Measurements from ENCODE around the gene TAF10.

TAF10 gene

DNA sequence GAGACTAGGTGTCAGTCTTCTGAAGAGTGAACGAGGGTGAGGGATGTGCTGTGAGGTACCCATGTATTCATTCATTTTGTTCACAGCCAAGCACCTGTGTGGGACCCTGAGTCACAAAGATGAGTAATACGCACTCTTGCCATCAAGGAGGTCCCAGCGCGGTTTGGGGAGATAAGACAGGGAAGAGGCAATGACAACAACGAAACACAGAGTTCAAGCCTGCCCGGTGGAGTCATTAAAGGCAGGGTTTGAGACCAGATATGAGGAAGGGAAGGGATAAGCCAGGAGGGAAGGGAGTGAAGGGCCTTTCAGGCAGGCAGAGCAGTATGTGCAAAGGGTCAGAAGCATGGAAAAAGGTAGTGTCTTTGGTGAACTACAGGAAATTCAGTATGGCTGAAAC lies 39.0 kb upstream of the TAF10 start:
- no peak overlapping the region for H3K4me3 ChIP-seq (ENCODE audit: low read depth, low read length)
- TF ChIP-seq, protein P1, sequence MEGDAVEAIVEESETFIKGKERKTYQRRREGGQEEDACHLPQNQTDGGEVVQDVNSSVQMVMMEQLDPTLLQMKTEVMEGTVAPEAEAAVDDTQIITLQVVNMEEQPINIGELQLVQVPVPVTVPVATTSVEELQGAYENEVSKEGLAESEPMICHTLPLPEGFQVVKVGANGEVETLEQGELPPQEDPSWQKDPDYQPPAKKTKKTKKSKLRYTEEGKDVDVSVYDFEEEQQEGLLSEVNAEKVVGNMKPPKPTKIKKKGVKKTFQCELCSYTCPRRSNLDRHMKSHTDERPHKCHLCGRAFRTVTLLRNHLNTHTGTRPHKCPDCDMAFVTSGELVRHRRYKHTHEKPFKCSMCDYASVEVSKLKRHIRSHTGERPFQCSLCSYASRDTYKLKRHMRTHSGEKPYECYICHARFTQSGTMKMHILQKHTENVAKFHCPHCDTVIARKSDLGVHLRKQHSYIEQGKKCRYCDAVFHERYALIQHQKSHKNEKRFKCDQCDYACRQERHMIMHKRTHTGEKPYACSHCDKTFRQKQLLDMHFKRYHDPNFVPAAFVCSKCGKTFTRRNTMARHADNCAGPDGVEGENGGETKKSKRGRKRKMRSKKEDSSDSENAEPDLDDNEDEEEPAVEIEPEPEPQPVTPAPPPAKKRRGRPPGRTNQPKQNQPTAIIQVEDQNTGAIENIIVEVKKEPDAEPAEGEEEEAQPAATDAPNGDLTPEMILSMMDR (IDR thresholded peaks at IDR 0.05; ENCODE audit: low read depth, low read length) = no peak

DNA sequence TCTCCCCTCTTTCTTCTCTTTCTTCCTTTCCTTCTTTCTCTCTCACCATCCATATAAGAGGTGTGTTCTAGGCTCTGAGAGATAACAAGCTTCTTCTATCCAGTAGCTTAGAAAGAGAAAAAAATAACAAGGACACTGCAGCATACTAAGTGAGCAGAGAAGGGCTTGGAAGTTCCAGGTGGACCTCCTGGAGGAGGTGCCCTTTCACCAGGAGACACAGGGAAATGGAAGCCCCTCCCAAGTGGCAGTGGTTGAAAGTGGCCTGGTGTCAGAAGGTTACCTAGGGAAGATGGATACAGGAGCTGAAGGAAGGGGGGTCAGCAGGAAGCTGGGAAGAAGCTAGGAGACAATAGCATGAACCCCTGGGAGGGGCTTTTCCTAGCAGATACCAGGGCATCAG lies 38.1 kb upstream of the TAF10 start:
- H3K4me3 ChIP-seq (ENCODE audit: low read depth, low read length) = no peak overlapping the region
- TF ChIP-seq, protein P1 (IDR thresholded peaks at IDR 0.05; ENCODE audit: low read depth, low read length) = no peak

DNA sequence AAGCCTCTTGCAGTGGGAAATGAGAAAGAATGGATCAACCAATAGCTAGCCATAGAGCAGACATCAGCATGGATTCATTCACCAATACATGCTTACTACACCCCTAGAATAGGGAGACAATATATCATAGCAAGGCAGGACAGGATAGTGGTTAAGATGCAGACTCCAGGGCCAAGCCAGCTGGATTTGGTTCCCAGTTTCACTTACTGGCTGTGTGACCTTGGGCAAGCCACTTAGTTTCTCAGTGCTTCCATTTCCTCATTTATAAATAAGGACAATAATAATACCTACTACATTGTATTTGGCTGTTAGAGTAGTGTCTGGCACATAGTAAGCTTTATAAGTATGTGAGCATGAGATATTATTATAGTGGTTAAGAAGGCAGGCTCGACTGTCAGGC lies 36.5 kb upstream of the TAF10 start:
- TF ChIP-seq, protein P1 (IDR thresholded peaks at IDR 0.05; ENCODE audit: low read depth, low read length) = no peak
- no peak overlapping the region for H3K4me3 ChIP-seq (ENCODE audit: low read depth, low read length)

DNA sequence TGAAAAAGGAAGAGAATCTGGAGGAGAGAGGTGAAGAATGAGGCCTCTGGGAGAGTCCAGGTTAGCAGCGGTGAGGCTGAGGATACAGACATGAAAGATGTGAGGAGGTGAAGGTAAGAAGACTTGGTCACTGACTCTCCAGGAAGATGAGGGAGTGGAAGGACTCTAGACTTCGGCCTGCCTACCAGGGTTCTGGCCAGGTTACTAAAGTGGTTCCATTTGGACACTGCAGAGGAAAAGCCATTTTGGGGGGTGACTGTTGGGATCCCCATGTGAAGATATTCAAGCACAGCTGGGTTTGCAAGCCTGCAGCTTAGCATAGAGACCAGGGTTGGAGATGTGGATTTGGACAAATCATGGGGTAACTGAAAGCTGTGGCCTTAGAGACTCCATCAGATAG lies 35.8 kb upstream of the TAF10 start:
- TF ChIP-seq, protein P1 (IDR thresholded peaks at IDR 0.05; ENCODE audit: low read depth, low read length) = no peak
- H3K4me3 ChIP-seq (ENCODE audit: low read depth, low read length) = no peak overlapping the region

DNA sequence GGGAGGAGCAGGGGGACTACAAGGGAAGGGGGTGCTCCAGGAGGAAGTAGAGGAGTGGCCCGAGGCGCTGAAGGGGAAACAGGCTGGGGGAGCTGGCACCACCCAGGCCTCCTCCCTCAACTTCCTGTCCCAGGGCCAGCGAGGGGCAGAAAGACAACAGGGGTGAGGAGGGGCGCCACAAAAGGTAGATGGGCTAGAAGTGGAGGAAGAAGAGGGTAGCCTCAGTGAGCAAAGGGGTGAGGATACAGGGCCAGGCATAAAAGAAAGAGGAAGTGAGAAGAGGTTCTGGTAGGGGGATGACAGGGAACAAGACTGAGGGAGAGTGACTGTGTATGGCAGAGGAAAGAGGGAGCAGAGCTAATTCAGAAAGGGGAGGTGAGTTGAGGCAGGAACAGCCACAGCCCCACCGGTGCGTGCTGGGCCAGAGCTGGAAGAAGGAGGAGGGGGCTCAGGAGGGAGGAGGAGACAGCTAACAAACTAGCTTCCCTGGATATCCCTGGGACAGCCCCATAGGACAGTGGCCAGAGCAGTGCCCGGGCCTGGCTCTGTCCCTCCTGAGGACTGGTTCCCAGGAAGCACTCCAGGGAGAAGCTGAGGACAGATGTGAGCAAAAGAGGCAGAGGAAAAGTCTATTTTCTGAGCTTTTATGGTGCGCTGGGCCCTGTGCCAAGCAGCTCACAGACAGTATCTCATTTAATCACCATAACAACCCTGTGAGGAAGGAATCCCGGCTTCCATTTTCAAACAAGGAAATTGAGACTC lies 35.1 kb upstream of the TAF10 start:
- peak overlapping the region; percentile 41; the same call in 1 of the 2 replicates for H3K4me3 ChIP-seq (ENCODE audit: low read depth, low read length)
- TF ChIP-seq, protein P1 (IDR thresholded peaks at IDR 0.05; ENCODE audit: low read depth, low read length) = no peak

DNA sequence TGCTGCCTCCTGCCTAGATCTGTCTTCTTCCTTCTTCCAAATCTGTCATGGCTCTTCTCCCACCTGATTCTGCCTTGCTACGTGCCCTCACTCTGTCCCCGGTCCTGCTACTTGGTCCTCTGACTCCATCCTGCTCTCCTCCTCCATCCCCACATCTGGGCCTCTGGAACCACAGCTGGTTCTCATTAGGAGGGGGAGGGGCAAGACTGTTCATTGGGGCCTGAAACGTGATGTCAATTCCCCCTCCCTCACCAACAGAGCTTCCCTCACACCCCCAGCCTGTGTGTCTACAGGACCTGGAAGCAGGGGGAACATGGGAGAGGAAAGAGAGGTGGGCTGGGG lies 34.5 kb upstream of the TAF10 start:
- H3K4me3 ChIP-seq (ENCODE audit: low read depth, low read length) = peak overlapping the region; percentile 41
- TF ChIP-seq, protein P1 (IDR thresholded peaks at IDR 0.05; ENCODE audit: low read depth, low read length) = no peak

DNA sequence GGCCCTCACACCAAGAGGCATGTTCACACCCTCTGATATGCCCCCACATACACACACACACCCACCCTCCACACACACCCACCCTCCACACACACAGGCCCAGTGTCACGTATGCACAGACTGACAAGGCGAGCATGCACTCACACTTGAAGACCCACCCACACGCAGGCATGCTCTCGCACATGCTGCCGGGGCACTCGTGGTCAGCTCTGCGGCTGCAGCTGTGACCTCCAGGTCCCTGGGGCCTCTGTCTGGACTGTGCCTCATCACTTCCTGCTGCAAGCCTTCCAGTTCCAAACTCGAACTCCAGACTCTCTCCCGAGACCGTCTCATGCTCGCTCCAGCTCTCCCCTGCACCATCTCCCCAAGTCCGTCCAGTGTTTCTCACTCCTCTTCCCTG lies 34.1 kb upstream of the TAF10 start:
- TF ChIP-seq, protein P1 (IDR thresholded peaks at IDR 0.05; ENCODE audit: low read depth, low read length) = no peak
- peak overlapping the region; percentile 41 for H3K4me3 ChIP-seq (ENCODE audit: low read depth, low read length)
